ENCODE data around the gene TEX29.

The TEX29 gene

DNA sequence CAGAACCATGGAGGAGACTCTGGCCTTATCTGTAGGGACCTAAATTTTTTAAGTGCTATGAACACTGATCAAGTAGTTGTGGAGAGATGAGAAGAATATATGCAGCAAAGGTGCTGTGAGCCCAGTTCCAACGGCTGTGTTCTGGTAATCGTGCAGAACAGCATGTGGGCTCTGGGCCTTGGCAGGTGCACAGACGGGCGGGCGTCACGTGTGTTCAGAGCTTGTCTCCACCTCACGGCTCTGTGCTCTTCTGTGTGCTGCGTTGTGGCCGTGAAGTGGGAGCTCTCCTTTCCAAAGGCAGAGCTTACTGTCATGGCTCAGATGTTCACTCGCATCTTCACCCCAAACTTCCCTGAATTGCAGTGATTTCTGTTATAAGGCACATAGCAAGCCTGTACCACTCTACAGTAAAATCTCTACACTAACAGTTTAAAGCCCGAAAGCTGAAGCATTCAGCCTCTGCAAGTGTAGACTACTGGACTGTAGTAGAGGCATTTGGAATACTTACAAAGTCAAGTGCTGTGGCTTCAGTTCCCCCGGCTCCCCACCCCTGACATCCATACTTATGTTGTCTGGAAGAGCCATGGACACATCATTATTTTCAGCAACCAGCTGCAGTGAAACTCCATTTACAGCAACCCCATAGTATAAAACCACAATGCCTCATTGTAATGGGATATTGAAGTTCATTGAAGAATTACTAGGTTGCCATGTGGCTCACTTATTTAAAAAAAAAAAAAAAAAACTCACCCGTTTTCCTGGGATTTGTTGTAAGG, 27.5 kb upstream of the TEX29 start:
- DNase-seq = no peak

DNA sequence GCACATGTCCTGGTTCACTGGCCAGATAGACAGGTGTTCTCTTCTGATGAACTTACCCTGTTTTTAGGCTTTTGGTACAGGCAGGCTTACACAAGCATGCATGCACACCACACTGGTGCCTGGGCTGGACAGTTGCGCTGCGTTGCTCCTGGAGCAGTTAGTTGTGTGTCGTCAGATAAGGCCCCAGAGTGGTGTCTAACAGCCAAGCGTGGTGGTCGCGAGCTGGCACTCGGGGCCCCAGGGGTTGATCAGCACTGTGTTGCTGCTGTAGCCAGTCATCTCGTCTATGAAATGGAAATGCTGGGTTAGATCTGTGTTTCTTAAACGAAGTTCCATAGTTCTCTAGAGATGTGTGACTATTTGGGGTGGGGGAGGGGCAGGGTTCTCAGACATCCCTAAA, 24.6 kb upstream of the TEX29 start:
- DNase-seq = no peak

DNA sequence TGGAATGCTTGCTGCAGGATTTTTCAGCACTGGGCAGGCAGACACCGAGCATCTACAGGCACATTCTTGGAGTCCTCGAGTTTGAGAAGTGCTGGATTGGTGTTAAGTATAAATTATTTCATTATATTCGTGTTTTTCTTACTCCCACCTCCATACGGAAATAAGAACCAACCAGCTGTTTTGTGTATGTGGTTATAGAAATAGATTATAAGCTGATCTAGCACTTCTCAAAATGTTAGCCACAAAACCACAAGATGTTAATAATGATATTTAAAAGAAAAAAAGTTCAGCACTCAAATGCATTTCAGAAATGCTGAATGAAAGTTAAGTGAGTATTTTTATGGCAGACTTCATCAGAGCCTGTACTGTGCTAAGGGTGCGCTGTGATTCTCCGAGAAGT, 24.0 kb upstream of the TEX29 start:
- DNase-seq = no peak

DNA sequence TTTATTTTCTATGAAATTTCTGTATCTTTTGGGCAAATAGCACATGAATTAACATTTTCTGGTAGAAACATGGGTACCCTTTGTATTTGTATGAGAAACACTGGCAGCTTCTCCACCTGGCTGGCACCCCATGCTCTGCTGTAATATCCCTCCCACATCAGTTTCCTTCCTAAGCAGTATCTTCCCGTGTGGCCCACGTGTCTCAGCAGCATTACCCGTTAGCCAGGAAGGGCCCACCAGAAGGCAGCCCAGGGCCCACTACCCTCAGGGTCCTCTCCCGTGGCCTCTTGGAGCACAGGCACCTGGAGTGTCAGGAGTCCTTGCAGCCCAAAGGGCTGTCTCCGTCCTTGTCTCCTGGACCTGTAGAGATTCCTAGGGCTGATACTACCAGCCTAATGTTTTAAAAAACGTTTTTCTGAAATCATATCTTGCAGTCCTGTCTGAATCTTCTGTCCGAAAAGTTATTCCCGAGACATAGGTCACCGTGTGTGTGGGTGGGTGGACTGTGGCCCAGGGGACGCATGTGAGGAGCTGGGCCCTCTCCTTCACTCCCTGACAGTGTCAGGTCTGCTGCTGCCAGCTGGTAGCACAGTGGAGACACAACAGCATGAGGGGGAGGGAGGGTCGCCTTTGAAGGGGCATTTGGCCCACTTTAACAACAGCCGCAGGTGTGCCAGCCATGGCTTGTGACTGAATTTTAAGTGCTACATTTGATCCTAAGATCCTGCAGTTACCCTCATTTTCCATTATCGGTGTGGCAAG, 22.0 kb upstream of the TEX29 start:
- DNase-seq = no peak

DNA sequence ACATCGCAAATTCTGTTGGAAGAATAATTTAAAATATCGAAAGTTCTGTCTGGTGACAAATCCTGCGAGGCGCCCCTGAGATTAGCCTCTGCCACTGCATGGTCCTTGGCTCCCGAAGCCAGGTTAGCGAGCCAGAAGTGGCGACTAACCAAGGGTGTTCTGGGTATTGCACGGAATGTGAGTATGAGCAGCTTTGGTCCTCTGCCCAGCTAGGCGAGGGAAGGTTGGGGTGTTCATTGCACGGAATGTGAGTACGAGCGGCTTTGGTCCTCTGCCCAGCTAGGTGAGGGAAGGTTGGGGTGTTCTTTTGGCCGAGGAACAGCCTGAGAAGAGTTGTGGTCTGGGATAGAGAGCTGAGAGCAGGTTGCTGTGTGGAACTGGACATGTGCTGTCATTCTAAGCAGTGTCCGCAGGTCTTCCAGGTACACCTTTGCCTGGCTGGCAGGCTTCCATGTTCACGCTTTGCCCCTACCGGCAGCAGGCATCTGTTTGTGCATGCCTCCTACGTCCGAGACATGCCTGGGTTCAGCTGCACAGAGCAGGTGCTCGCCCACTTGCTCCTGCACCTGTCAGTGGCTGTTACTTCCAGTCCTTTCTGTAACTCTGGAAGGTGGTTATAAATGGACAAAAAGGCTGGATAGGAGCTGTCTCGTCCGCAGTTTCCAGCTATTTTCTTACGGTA, 18.3 kb upstream of the TEX29 start:
- no peak for DNase-seq

DNA sequence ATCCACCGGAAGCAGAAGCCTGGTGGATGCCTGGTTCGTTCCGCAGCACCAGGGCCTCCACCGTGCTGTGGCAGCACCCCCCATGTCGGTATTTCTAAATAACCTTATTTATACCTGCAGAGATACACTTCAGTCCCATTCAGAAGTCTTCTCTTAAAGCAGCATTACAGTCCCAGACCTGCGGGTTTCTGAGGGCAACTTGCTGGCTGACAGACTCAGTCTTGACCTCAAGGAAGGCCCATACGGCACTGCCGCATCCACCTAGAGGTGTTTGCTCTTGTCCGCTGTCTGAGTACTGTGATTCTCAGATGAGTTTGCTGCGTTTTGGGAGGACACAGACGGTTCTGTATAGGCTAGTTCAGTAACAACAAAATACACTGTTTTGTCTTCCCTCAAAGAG, 16.9 kb upstream of the TEX29 start:
- no peak for DNase-seq

DNA sequence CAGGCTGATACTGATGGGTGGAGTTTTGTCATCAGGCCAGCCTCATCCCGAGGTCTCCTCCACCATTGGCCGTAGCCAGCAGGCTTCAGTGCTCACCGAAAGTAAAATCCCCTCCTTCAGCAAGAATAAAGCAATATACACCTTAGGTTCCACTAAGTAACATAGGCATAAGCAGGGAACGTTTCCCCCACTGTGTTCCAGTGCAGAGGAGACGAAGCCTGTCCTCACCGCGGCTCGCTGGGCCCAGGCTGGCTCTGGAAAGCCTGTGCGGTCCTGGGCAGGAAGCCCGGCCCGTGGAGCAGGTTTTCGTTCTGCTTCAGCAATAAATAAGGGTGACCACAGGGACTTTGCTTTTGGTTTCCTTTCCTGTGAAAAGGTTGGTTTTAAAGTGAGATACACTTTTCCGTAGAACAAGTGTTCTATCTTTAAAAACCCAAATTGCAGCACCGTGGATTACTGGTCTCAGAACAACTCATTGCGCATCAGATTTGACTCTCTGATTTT, 16.3 kb upstream of the TEX29 start:
- DNase-seq = no peak

DNA sequence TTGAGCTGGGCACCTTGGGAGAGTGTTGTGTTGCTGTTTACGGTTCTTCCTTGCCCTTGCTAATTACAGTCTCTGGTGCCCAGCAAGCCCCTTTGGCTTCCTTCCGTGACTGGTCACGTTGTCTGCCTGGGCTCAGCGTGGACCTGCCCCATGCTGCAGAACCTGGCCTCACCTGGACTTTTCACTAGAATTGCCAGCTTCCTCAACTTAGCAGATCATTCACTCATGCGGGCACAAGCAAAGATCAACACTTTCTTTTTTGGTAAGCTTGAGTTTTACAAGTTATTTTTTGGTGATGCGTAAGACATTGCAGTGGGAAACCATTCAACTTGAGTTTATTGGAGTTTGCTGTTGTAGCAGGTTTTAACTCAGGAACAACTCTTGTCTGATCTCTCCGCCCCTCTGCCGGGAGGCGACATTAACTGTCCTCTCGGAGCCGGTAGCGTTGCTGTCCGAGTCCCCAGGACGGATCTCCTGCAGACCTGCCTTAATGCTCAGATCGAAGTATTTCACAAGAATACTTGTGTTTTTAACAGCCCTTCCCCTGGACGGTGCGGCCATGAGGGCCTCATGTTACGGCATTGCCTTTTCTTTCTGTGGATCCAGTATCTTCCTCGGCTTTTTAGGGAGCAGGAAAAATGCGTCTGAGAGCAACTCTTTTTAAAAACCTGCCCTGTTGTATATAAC, 15.7 kb upstream of the TEX29 start:
- no peak for DNase-seq

DNA sequence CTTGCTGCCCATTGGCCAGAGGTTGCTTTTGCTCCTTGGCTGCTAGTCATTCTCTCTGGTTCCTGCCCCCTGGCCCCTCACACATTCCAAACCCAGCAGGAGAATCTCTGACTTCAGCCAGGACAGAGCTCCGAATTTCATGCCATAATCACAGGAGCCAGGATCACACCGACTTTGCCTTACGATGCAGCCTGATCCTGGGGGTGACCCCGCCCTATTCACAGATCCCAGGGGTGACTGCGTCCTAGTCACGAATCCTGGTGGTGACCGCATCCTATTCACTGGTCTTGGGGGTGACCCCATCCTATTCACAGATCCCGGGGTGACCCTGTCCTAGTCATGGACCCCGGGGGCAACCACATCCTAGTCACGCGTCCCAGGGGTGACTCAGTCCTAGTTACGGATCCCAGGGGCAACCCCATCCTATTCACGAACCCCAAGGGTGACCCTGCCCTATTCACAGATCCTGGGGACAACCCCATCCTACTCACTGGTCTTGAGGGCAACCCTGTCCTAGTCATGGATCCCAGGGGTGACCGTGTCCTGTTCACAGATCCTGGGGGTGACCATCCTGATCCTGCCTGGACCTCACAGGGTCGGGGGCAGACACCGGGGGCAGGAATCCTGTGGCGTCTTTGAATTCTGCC, 7.4 kb upstream of the TEX29 start:
- no peak for DNase-seq

DNA sequence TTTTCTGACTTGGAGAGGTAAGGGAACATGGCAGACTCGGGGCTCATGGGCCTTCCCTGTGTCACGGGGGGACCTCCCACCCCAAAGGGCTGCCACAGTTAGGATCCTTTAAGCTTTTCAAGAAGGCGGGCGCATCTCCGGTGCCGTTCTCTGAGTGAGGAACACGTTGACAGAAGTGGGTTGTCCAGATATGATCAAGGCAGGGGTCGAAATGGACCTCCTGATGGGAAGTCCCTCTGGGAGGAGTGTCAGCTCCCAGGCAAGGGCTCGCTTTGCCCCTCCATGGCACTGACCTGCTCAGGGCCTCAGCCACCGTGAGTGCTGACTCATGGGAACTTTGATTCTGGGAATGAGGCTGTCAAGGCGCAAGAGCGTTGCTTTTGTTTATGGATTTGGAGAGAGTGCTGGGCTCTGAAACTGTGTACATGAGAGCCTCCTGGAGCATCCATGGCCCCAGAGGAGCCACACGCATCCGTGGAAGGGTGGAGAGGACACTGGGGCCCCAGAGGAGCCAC, 6.5 kb upstream of the TEX29 start:
- DNase-seq = no peak

DNA sequence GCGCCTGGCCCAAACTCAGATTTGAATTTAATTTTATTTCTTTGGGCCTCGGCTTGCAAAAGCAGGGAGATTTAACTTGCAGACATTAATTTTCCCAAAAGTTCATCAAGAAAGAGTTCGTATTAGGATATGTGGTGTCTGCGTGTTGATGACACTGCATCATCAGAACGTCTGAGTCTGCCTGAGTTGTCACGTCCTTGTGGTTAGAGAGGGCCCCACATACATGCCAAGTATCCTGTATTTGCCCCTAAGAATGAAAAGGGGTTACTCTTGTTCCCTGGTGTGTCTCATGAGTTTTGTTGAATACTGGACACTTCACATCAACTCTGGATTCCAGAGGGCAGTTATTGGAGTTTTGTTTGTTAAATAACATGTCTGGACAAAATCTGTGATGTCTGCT, 5.6 kb upstream of the TEX29 start:
- no peak for DNase-seq

DNA sequence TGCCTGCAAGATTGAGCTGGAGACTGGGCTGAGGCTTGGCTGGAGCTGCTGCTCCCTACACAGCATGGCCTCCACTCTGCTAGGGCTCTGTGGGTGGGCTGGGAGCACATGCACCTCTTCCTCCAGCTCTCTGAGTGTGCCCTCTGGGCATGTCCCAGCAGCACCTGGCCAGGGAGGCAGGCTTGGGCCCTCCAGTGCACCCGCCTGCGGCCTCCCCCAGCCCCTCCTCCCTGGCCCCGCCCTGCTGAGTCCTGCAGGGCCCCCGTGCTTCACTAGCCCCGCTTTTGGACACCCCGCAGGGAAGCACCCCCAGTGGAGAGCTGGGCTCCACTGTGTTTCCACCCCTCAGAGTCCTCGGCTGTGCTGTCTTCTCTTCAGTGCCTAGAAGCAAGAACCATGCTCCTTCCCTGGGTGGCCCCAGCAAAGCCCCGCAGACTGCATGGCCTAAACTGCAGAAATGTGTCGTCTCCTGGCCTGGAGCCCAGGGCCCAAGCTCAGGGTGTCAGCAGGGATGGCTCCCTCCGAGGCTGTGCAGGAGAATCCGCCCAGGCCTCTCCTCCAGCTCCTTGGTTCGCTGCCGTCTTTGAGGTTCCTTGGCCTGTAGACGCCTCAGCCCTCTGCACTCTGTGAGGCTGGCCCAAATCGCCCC, 5.0 kb upstream of the TEX29 start:
- DNase-seq = no peak

DNA sequence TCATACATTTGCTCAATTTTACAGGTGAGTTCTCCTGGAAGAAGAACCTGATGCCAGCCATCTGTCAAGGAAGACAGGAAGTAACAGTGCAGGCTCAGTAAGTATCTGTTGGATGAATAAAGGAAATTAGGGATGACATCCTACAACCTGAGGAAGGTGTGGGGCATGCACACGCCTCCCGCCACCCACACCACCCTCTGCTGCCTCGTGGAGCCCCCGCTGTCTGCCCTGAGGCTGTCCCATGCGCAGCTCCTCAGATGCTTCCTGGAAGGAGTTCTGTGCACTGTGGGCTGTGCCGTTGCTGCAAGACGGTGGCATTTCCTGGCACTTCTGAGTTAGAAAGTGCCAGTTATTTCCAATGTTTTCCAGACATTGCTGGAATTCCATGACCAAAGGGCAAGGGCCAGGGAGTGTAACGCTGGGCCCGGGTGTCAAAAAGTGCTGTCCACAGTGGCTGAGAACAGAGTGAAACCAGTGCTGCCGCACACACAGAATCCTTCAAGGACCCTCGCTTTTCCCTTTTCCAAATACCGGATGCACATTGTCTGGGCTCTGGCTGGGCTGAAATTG, 4.2 kb upstream of the TEX29 start:
- DNase-seq = no peak

DNA sequence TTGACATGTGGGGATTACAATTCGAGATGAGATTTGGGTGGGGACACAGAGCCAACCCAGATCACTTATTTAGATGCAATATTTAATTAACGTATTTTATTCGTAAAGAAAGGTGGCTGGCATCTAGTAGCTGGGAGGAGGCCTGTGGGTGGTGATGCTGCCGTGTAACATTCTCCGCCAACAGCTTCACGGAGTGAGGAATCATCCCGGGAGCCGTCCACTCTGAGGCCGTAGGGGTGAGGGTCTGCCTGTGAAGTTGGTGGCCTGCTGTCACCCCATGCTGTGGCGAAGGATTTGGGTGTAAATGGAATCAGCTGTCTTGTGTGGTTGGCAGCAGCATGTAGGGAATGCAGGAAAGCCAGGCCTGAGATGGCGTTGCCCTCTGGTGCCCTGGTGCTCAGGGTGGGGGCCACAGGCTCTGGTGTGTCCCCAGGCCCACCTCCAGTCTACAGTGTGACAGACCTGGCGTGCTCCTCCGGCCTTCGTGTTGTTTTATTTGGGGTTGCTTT, 3.3 kb upstream of the TEX29 start:
- no peak for DNase-seq

DNA sequence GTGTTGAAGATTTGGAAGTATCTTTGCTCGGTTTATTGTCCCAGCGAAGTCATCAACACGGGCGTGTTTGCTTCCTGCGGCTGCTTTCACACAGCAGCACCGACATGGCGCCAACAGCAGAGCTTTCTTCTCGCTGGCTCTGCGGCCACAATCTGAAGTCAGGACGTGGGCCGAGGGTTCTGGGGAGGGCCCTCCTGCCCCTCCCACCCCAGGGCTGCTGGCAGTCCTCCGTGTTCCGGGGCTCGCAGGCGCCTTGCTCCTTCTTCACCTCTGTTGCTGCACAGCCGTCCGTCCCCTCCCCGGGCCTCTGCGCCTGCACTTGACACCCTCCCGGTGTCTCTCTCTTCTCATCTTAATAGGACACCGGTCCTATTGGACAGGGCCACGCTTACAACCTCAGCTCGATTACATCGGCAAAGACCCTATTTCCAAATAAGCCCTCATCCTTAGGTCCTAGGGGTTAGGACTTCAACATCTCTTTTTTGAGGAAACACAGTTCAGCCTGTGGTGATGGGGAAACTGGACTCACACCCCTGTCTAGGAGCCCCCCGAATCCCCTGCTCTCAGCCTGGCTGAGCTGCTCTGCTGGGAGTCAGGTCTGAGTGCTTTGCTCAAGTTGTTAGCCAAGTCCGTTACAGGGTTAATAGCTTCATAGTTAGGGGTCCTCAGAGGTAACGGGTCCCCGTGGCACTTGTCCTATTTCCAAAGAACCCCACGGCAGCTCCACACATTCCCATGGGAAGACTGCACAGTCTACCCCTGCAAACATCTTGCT, 2.7 kb upstream of the TEX29 start:
- no peak for DNase-seq

DNA sequence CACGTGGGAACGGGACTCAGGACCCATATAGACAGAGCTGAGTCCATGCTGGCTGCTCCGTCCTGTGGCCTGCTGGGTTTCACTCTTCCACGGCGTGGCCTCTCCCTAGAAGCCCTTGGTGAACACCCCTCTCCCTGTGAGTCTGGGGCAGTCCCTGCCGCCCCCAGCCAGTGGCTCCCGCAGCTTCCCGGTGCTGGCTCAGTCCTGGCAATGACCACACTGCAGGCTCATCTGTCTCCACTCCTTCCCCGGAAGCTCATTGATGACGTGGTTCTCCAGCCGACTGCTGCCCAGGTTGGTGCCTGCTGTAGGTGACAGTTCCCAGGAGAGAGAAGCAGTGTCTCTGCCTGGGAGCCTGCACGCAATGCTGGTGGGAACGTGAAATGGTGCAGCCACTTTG, 2.1 kb upstream of the TEX29 start:
- DNase-seq = no peak

DNA sequence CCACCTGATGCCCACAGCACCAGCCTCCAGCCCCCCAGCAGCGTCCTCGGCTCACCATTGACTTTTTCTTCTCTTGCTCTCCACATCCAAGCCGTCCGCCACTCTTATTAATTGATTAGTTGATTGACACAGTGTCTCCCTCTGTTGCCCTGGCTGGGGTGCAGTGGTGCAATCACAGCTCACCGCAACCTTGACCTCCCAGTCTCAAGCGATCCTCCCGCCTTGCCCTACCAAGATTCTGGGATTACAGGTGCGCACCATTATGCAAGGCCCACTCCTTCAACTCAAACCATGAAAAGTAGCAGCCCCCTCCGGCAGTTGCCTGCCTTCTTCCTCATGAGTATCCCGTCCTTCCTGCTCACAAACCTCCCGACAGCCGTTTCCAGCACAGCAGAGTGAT, 921 bp upstream of the TEX29 start:
- no peak for DNase-seq

DNA sequence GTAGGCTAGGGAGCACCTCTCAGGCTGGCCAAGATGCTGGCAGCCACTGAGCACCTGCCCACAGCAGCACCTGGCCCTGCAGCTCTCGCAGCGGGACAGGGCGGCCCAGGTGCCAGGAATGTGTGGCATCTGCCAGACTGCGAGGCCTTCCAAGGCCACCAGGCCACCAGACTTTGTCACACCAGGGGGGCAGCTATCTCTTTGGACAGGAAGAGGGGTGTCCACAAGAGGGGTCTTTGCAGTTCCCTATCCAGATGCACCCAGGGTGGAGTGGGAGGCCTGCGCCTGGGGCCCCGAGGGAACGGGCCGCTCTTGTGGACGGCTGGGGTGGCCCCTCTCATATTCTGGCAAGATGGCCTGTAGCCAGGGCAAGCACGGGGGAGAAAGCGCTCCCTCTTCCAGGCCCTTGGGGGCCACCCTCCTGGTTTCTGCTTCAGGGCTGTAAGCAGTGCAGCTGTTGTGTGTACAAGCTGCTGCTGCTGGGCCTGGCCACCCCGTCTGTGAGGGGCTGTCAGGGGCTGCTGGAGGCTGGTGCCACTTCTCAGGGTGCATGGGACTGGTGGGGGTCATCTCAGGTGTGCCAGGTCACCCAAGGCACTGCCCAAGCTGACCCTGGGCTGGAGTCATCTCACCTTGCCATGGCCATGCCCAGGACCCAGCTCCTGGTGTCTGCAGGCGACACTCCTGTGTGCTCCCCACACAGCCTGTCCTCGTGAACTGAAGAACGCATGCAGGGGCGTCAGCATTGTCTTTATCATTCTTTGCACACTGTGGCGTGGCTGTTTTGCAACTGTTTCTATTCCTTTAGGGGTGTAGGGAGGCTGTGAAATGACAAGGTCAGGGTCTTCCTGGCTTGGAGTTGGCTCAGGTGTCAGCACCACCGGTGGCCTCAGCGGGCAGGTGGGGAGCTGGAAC, 1.8 kb downstream of the TEX29 start:
- DNase-seq = no peak

DNA sequence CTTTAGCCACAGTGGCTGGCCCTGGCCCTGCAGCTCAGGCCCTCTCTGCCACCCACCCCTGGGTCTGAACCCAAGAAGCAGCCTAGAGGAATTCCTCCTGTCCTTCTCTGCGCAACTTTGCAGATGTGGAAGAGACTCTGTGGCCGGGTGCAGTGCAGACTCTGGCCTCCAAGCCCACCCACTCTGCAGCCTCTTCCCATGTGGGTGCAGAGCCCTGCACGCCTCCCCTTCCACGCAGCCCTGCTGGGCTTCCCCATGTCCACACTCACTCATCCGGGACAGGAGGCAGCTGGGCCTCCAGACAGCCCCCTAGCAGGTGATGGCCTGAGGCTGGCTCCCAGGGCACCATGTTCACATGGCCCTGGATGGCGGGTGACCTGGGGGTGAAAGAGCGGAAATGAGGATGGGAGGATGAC, 2.5 kb downstream of the TEX29 start:
- DNase-seq = no peak

All from activated CD8-positive, alpha-beta memory T cell treated with anti-CD3 and anti-CD28 coated beads, Interleukin-2, amount 50 U/mL, for 4 hours (primary cell).